ENCODE measurements around the gene SSTR5.
A peak's percentile ranks its signal among the peaks of the same experiment; 100 is the strongest.

The SSTR5 gene

DNA sequence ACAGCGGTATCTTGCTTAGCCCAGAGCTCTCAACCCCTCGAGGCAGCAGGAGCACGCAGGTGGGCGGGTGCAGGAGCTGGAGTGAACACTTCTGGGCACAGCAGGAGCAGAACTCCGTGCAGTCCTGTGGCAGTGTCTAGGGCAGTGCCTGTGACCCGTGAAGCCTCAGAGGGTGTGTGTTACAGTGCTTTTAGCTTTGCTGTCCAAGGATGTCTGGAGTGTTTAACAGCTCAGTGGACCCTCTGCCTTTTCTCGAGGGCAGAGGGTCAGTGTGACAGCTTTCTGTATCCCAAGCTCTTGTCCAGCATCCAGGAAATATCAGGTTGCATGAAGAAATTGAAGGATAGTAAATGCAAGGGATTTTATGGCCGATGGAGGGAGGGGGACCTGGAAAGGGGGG, 16.4 kb upstream of the SSTR5 start:
- Mint-ChIP-seq H3K4me1 (ENCODE audit: low read depth) (no peaks in the 10 kb centered on the region), H3K9me3 (peaks cover 6% of the 10 kb centered on the region), H3K36me3 (ENCODE audit: low read depth) (no peaks in the 10 kb centered on the region), H3K27me3 (ENCODE audit: low read depth) (no peaks in the 10 kb centered on the region), H3K4me3 (no peak overlapping the region), H3K27ac (no peak overlapping the region)

DNA sequence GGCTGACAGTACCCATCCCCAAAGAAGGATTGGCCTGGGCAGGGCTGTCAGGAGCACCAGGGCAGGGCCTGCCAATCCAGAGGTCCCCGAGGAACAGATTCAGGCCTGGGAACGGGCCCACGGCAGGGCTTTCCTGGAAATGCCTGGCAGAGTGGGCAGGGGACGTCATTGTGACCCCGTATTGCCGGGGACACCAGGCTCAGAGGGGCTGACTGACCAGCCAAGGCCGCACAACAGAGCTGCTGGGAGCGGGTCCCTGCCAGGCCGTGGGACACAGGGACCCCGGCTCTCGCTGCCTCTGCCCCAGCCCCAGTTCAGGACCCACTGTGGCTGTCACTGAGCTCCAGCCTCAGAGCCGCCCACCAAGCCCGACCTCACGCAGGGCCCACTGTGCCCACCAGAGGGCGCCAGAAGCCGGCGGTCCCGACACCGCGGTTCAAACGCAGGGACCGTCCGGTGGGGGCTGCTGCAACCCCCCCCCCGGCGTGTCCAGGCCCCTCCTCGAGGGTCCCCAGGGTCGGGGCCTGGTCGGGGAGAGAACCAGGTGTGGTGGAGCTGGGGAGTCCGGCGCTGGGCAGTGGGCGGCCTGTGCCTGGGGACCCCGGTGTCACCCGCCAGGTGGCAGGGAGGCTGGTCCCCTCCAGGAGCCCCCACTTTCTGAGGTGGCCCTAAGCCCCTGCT, 15.2 kb upstream of the SSTR5 start:
- H3K9me3 Mint-ChIP-seq, result peaks cover 6% of the 10 kb centered on the region
- no peaks in the 10 kb centered on the region for H3K36me3 Mint-ChIP-seq (ENCODE audit: low read depth)
- no peaks in the 10 kb centered on the region for H3K27me3 Mint-ChIP-seq (ENCODE audit: low read depth)
- H3K4me3 Mint-ChIP-seq, result no peak overlapping the region
- H3K27ac Mint-ChIP-seq, result no peak overlapping the region
- no peaks in the 10 kb centered on the region for H3K4me1 Mint-ChIP-seq (ENCODE audit: low read depth)

DNA sequence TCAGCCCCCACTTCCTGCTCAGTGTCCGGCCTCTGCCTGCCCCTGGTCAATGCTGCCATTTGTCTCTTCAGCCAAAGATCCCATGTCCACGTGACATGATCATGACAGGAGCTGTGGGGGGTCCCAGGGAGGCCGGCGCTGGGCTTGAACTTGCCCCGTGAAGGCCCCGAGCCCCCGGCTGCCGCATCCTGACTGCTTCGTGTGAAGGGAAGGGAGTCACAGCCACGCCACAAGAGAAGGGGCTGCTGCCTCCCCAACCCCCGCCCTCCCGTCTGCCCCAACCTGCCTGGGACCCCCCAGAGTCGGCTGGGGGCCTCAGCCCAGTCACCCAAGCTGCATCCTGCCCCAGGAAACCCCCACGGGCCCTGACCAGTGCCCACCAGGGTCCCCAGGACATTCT, 14.3 kb upstream of the SSTR5 start:
- Mint-ChIP-seq H3K36me3 (ENCODE audit: low read depth) (no peaks in the 10 kb centered on the region), H3K9me3 (peaks cover 6% of the 10 kb centered on the region), H3K4me3 (no peak overlapping the region), H3K27ac (no peak overlapping the region), H3K4me1 (ENCODE audit: low read depth) (no peaks in the 10 kb centered on the region), H3K27me3 (ENCODE audit: low read depth) (no peaks in the 10 kb centered on the region)

DNA sequence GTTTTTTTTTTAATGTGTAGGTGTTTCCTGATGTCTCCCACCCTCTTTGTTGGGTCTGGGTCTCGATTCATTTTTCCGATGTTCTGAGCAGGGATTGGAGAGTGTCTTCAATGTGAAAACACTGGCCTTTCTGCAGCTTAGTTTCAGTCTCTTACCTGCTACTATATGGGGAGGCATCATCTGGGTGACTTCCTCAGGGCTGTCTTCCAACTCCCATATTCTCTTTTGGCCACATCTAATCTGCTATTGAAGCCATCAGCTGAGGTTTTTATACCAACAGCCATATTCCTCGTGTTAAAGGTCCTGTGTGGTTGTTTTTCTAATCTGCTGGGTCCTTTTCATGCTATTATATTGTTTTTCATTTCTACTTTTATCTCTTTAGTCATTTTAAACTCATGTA, 13.2 kb upstream of the SSTR5 start:
- no peak overlapping the region for H3K4me3 Mint-ChIP-seq
- no peak overlapping the region for H3K27ac Mint-ChIP-seq
- no peaks in the 10 kb centered on the region for H3K4me1 Mint-ChIP-seq (ENCODE audit: low read depth)
- no peaks in the 10 kb centered on the region for H3K36me3 Mint-ChIP-seq (ENCODE audit: low read depth)
- H3K9me3 Mint-ChIP-seq, result peaks cover 6% of the 10 kb centered on the region
- no peaks in the 10 kb centered on the region for H3K27me3 Mint-ChIP-seq (ENCODE audit: low read depth)

DNA sequence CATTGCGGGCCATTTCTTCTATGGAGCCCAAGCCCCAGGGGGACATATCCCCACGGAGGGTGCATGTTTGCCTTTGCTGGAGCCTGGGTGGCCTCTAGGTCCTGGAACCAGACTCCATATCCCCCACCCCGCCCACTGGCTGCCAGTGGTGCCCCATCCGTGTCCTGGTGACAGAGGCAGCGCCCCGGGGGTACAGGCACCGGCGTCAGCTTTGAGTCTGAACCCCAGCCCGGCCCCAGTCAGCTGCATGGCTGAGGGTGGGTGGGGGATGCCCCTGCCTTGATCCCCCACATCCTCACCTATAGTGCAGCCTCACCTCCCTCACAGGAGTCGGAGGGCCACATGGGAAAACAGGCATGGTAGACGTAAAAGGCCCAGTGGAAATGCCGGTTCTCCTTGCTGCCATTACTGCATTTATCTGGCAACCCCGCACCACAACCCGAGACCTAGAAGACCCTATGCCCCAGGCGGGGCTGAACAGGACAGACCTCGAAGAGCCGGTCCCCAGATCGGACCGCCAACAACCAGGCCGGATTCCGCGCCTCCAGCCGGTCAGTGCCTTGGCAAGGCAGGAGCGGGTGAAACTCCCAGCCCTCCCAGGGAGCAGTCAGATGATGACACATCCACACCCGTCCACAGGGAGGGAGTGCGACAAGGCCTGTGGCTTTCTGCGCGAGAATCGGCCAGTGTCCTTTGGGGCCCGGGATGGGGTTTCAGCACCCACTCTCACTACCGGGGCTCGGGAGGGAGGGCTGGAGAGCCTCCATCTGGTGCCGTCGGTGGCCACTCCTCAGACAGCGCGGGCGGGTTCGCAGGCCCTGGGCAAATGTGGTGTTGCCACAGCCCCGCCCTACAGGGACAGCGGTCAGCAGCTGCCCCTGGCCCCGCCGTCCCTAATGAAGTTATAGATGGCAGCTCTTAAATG, 11.9 kb upstream of the SSTR5 start:
- Mint-ChIP-seq H3K27me3 (ENCODE audit: low read depth) (peaks cover 3% of the 10 kb centered on the region), H3K27ac (no peak overlapping the region), H3K36me3 (ENCODE audit: low read depth) (no peaks in the 10 kb centered on the region), H3K4me3 (no peak overlapping the region), H3K4me1 (ENCODE audit: low read depth) (no peaks in the 10 kb centered on the region), H3K9me3 (peaks cover 6% of the 10 kb centered on the region)

DNA sequence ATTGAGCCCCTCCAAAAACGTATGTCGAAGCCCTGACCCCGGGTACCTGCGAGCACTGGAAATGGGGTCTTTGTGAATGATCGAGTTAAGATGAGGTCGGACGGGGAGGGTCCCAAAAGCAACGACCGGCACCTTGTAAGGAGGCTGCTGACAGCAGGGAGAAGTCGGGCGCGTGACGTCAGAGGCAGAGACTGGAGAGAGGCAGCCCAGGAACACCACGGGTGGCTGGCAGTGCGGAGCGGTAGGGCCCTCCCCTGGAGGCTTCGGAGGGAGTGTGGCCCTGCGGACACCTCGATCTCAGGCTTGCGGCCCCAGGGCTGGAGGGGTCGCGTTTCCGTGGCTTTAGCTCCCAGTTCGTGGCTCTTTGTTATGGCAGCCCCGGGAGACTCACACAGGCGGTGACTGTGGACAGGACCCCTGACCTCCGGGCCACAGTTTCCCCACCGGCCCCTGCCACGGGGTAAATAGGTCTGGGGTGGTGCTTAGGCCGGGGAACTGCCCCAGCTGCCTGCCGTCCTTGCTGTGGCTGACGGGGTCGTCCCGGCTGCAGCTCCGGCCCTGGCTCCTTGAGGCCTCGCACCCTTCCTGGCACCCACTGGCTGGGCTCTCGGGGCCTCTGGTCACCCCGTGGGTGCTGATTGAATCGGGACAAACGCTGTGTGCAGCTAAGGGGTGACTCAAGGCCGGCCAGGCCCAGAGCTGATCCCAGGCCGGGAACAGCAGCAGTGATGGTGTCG, 10.6 kb upstream of the SSTR5 start:
- peaks cover 6% of the 10 kb centered on the region for H3K9me3 Mint-ChIP-seq
- no peaks in the 10 kb centered on the region for H3K4me1 Mint-ChIP-seq (ENCODE audit: low read depth)
- H3K36me3 Mint-ChIP-seq (ENCODE audit: low read depth), result no peaks in the 10 kb centered on the region
- no peak overlapping the region for H3K27ac Mint-ChIP-seq
- H3K4me3 Mint-ChIP-seq, result no peak overlapping the region
- peaks cover 3% of the 10 kb centered on the region for H3K27me3 Mint-ChIP-seq (ENCODE audit: low read depth)

DNA sequence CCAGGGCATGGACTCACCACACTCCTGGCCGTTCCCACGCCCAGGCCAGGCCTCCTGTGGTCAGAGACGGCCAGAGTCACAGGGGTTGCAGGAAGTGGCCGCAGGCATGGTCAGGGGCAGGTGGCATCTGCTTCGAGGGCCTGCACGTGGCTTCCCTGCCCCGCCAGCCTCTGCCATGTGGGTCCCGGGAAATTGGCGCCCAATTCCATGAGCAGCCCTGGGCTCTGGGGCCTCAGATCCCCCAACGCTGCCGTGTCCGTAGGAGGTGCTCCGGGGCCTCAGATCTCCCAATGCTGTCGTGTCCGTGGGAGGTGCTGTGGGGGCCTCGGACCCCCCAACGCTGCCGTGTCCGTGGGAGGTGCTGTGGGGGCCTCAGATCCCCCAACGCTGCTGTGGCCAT, 9.7 kb upstream of the SSTR5 start:
- H3K9me3 Mint-ChIP-seq, result peaks cover 6% of the 10 kb centered on the region
- no peak overlapping the region for H3K4me3 Mint-ChIP-seq
- H3K36me3 Mint-ChIP-seq (ENCODE audit: low read depth), result no peaks in the 10 kb centered on the region
- H3K27me3 Mint-ChIP-seq (ENCODE audit: low read depth), result peaks cover 9% of the 10 kb centered on the region
- H3K27ac Mint-ChIP-seq, result no peak overlapping the region
- no peaks in the 10 kb centered on the region for H3K4me1 Mint-ChIP-seq (ENCODE audit: low read depth)

DNA sequence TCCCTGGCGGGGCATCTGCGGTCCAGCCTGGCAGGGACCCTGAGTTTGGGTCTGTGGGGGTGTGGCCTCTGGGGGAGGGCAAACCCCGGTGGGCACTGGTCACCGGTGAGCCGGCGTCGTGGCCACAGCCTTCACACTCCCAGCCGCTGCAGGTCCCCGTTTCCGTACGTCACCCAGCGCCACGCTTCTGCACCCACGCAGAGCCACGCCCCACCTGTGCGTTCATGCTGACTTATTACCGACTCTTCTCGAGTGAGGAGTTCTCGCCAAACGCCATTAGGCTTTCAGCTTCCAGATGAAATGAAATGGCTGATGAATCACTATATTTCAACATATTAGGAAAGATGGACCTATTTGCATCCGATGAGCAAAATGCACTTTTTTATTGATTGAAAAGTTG, 8.8 kb upstream of the SSTR5 start:
- Mint-ChIP-seq H3K27ac (no peak overlapping the region), H3K36me3 (ENCODE audit: low read depth) (no peaks in the 10 kb centered on the region), H3K27me3 (ENCODE audit: low read depth) (peaks cover 9% of the 10 kb centered on the region), H3K4me3 (no peak overlapping the region), H3K4me1 (ENCODE audit: low read depth) (no peaks in the 10 kb centered on the region), H3K9me3 (peaks cover 6% of the 10 kb centered on the region)

DNA sequence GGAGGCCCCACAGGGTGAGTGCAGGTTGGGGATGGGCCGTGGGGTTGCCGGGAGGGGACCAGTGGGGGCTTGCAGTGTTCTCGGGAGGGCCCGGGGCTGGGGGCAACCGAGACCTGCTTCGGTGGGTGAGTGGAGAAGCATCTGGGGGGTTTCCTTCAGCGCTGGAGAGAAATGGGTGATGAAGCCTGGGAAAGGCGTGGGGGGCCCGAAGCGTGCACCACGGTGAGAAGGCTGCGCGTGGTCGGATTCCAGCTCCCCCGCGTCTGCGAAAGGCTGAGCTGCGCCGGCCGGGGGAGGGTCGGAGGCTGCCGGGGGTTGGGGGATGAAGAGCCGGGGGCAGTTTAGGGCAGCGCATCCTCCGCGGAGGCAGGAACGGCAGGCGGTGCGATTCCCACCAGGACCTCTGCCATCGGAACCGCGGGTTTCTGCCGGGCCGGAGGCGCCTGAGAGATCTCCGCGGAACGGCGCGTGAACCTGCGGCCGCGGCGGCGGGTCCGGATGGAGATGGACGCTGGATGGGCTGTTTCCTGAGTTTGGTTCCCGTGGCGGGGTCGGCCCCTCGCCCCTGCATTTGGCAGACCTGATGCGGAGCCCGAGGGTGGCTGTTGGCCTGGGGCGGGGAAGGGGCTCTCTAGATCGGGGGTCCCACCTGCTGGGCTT, 6.9 kb upstream of the SSTR5 start:
- Mint-ChIP-seq H3K27ac (no peak overlapping the region), H3K4me1 (ENCODE audit: low read depth) (no peaks in the 10 kb centered on the region), H3K4me3 (no peak overlapping the region), H3K9me3 (no peaks in the 10 kb centered on the region), H3K36me3 (ENCODE audit: low read depth) (no peaks in the 10 kb centered on the region), H3K27me3 (ENCODE audit: low read depth) (peaks cover 9% of the 10 kb centered on the region)

DNA sequence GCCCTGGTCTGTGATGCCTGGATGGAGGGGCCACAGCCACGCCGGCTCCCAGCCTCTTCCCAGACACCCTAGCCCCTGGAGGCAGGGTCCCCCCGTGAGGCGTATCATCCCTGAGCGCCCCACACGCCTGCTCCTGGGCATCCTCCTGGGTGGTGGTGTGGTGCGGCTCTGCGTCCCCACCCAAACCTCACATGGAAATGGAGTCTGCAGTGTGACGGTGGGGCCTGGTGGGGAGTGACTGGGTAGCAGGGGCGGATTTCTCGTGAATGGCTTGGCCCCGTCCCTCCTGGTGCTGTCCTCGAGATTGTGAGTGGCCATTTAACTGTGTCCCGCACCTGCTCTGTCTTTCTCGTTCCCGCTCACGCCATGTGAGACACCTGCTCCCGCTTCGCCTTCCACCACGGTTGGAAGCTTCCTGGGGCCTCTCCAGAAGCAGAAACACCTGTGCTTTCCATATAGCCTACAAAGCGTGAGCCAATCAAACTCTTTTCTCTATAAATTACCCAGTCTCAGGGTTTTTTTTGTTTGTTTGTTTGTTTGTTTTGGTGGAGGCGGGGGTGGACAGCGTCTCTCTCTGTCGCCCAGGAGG, 5.9 kb upstream of the SSTR5 start:
- Mint-ChIP-seq H3K4me3 (no peak overlapping the region), H3K27me3 (ENCODE audit: low read depth) (peaks cover 9% of the 10 kb centered on the region), H3K27ac (no peak overlapping the region), H3K9me3 (no peaks in the 10 kb centered on the region), H3K36me3 (ENCODE audit: low read depth) (no peaks in the 10 kb centered on the region), H3K4me1 (ENCODE audit: low read depth) (no peaks in the 10 kb centered on the region)

DNA sequence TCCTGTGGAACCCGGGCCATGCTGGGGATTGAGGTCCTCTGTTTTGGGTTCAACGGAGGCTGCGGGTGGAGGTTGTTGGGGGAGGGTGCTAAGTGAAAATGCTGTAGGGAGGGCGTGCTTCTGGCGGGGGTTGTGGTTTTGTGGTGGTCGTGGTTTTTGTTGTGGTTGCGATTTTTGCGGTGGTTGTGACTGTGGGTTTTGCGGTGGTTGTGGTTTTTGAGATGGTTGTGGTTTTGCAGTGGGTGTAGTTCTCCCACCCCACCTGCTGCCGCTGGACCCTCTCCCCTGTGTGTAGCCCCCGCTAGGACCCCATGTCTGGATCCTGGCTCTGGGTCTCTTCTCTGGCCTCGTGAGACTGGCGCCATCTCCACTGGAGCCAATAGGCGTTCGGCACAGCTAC, 4.9 kb upstream of the SSTR5 start:
- no peaks in the 10 kb centered on the region for H3K36me3 Mint-ChIP-seq (ENCODE audit: low read depth)
- peaks cover 9% of the 10 kb centered on the region for H3K27me3 Mint-ChIP-seq (ENCODE audit: low read depth)
- peak overlapping the region; percentile 40 for H3K4me3 Mint-ChIP-seq
- H3K4me1 Mint-ChIP-seq (ENCODE audit: low read depth), result no peaks in the 10 kb centered on the region
- H3K9me3 Mint-ChIP-seq, result no peaks in the 10 kb centered on the region
- H3K27ac Mint-ChIP-seq, result peak overlapping the region; percentile 84

DNA sequence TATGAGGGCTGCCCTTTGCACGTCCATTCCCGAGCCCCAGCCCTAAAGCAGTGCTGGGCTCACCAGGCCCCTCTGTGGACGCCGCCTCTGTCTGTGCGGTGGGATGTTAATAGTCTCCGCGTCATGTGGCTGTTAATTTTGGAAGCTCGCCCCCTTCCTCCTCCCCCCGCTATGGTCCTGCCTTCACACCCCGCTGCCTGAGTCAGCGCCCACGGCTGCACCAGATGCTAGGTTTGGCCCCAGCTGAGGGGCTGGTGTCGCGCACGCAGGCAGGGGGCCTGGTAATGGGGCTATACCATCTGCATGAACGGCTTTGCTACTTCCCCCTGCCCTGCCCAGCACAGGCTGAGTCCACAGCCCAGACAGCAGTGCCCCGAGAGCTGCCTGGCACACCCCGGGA, 4.1 kb upstream of the SSTR5 start:
- peaks cover 9% of the 10 kb centered on the region for H3K27me3 Mint-ChIP-seq (ENCODE audit: low read depth)
- H3K4me3 Mint-ChIP-seq, result no peak overlapping the region
- no peaks in the 10 kb centered on the region for H3K9me3 Mint-ChIP-seq
- no peaks in the 10 kb centered on the region for H3K36me3 Mint-ChIP-seq (ENCODE audit: low read depth)
- no peak overlapping the region for H3K27ac Mint-ChIP-seq
- H3K4me1 Mint-ChIP-seq (ENCODE audit: low read depth), result no peaks in the 10 kb centered on the region

DNA sequence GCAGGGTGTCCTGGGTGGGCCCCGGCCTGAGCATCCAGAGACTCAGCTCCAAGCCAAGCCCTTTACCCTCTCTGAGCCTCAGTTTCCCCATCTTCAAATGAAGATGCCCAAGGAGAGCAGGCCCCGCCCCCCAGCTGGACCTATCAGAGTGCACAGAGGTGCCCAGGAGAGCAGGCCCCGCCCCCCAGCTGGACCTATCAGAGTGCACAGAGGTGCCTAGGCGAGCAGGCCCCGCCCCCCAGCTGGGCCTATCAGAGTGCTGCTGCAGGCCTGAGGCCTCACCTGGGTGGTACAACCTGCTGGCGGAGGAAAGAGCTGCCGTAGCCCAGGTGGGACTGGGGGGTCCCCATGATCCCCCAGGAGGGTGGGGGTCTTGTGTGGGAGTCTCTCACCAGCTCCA, 3.4 kb upstream of the SSTR5 start:
- H3K27me3 Mint-ChIP-seq (ENCODE audit: low read depth), result peaks cover 9% of the 10 kb centered on the region
- H3K9me3 Mint-ChIP-seq, result no peaks in the 10 kb centered on the region
- H3K36me3 Mint-ChIP-seq (ENCODE audit: low read depth), result no peaks in the 10 kb centered on the region
- no peak overlapping the region for H3K27ac Mint-ChIP-seq
- no peak overlapping the region for H3K4me3 Mint-ChIP-seq
- no peaks in the 10 kb centered on the region for H3K4me1 Mint-ChIP-seq (ENCODE audit: low read depth)

Data from T-helper 1 cell treated with Interleukin-12 subunit alpha and Interleukin-12 subunit beta and Interleukin-4 antibody, amounts not matched to agents 30 μg/mL and 1 μg/mL, for 36 hours (primary cell).